ENCODE data around the gene PREP.

The PREP gene

GRCh38 chr6:105380634-105381033 is 22.2 kb downstream of the PREP start:
- Mint-ChIP-seq H3K9me3 (no peaks in the 10 kb centered on the region), H3K4me3 (no peak overlapping the region), H3K27ac (no peak overlapping the region), H3K27me3 (no peaks in the 10 kb centered on the region), H3K36me3 (ENCODE audit: low read depth) (peaks cover 39% of the 10 kb centered on the region), H3K4me1 (ENCODE audit: low read depth) (peaks cover 19% of the 10 kb centered on the region)
- intact Hi-C loops (cut with micrococcal nuclease) = no loop called here

- H3K4me1 Mint-ChIP-seq (ENCODE audit: low read depth) = peaks cover 14% of the 10 kb centered on the region
- H3K27ac Mint-ChIP-seq = no peak overlapping the region
- H3K4me3 Mint-ChIP-seq = no peak overlapping the region
- H3K27me3 Mint-ChIP-seq = no peaks in the 10 kb centered on the region
- intact Hi-C loops (cut with micrococcal nuclease) = no loop called here
- no peaks in the 10 kb centered on the region for H3K9me3 Mint-ChIP-seq
- H3K36me3 Mint-ChIP-seq (ENCODE audit: low read depth) = peaks cover 57% of the 10 kb centered on the region
Observed at GRCh38 chr6:105375797-105376196, 27.1 kb downstream of the PREP start.

- Mint-ChIP-seq H3K36me3 (ENCODE audit: low read depth) (peaks cover 63% of the 10 kb centered on the region), H3K27me3 (no peaks in the 10 kb centered on the region), H3K4me3 (no peak overlapping the region), H3K27ac (no peak overlapping the region), H3K4me1 (ENCODE audit: low read depth) (peaks cover under 1% of the 10 kb centered on the region), H3K9me3 (no peaks in the 10 kb centered on the region)
- intact Hi-C loops (cut with micrococcal nuclease) = no loop called here
Observed at GRCh38 chr6:105374010-105374420, 28.9 kb downstream of the PREP start.

DNA sequence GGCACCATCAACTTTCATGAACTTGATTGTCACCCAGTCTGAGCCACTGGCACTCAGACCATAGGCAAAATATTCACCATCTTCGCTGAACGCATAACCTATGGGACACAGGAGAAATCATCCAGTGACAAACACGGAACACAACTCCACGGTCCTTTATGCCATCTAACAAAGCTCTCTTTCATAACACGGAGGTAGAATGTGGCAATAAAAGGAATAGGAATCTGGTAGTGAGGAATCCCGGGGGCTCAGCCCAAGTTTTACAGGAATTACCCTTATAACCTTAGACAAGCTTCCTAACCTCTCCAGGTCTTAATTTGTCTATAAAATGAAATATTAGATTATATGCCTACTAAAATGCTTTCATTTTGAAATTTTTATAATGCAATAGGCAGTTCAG is 29.4 kb downstream of the PREP start:
- Mint-ChIP-seq H3K27ac (no peak overlapping the region), H3K4me3 (no peak overlapping the region), H3K9me3 (no peaks in the 10 kb centered on the region), H3K27me3 (no peaks in the 10 kb centered on the region), H3K36me3 (ENCODE audit: low read depth) (peaks cover 68% of the 10 kb centered on the region), H3K4me1 (ENCODE audit: low read depth) (no peaks in the 10 kb centered on the region)
- intact Hi-C loops (cut with micrococcal nuclease) = no loop called here

GRCh38 chr6:105372849-105373182 is 30.1 kb downstream of the PREP start:
- intact Hi-C loops (cut with micrococcal nuclease) = no loop called here
- Mint-ChIP-seq H3K27me3 (no peaks in the 10 kb centered on the region), H3K9me3 (no peaks in the 10 kb centered on the region), H3K36me3 (ENCODE audit: low read depth) (peaks cover 68% of the 10 kb centered on the region), H3K27ac (no peak overlapping the region), H3K4me1 (ENCODE audit: low read depth) (no peaks in the 10 kb centered on the region), H3K4me3 (no peak overlapping the region)

- Mint-ChIP-seq H3K27me3 (no peaks in the 10 kb centered on the region), H3K4me3 (no peak overlapping the region), H3K4me1 (ENCODE audit: low read depth) (no peaks in the 10 kb centered on the region), H3K9me3 (no peaks in the 10 kb centered on the region), H3K27ac (no peak overlapping the region), H3K36me3 (ENCODE audit: low read depth) (peaks cover 70% of the 10 kb centered on the region)
- intact Hi-C loops (cut with micrococcal nuclease) = no loop called here
Observed at GRCh38 chr6:105372142-105372848, 30.6 kb downstream of the PREP start.

DNA sequence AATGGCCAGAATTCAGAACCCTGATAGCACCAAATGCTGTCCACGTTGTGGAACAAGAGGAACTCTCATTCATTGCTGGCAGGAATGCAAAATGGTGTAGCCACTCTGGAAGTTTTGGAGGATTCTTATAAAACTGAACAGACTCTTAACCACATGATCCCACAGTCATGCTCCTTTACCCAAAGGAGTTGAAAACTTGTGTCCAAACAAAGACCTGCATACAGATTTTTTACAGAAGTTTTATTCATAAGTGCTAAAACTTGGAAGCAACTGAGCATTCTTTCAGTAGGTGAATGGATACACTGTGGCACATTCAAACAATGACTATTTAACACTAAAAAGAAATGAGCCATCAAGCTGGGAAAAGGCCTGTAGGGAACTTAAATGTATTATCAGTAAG is 32.5 kb downstream of the PREP start:
- Mint-ChIP-seq H3K4me1 (ENCODE audit: low read depth) (no peaks in the 10 kb centered on the region), H3K36me3 (ENCODE audit: low read depth) (peaks cover 81% of the 10 kb centered on the region), H3K9me3 (no peaks in the 10 kb centered on the region), H3K27ac (no peak overlapping the region), H3K4me3 (no peak overlapping the region), H3K27me3 (no peaks in the 10 kb centered on the region)
- intact Hi-C loops (cut with micrococcal nuclease) = no loop called here

DNA sequence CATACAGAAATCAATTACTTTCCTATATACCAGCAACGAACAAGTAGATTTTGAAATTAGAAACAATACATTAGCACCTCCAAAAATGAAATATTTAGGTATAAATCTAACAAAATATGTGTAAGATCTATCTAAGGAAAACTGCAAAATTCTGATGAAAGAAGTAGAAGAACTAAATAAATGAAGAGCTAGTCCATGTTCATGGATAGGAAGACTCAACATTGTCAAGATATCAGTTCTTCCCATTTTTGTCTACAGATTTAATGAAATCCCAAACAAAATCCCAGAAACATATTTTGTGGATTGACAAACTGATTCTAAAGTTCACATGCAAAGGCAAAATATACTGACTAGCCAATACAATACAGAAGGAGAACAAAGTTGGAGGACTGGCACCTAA is 33.7 kb downstream of the PREP start:
- H3K27ac Mint-ChIP-seq = no peak overlapping the region
- peaks cover 87% of the 10 kb centered on the region for H3K36me3 Mint-ChIP-seq (ENCODE audit: low read depth)
- H3K4me3 Mint-ChIP-seq = no peak overlapping the region
- intact Hi-C loops (cut with micrococcal nuclease) = no loop called here
- H3K4me1 Mint-ChIP-seq (ENCODE audit: low read depth) = no peaks in the 10 kb centered on the region
- no peaks in the 10 kb centered on the region for H3K27me3 Mint-ChIP-seq
- H3K9me3 Mint-ChIP-seq = no peaks in the 10 kb centered on the region

- intact Hi-C loops (cut with micrococcal nuclease) = no loop called here
- peaks cover 83% of the 10 kb centered on the region for H3K36me3 Mint-ChIP-seq (ENCODE audit: low read depth)
Observed at GRCh38 chr6:105364243-105364642, 38.6 kb downstream of the PREP start.

GRCh38 chr6:105363100-105363754 is 39.7 kb downstream of the PREP start:
- Mint-ChIP-seq H3K4me1 (ENCODE audit: low read depth) (peaks cover 12% of the 10 kb centered on the region), H3K27ac (no peak overlapping the region), H3K4me3 (no peak overlapping the region), H3K36me3 (ENCODE audit: low read depth) (peaks cover 80% of the 10 kb centered on the region), H3K27me3 (no peaks in the 10 kb centered on the region), H3K9me3 (no peaks in the 10 kb centered on the region)
- intact Hi-C loops (cut with micrococcal nuclease) = no loop called here

More at GRCh38 chr6:105364243-105364642, 38.6 kb downstream of the PREP start:
- H3K4me1 Mint-ChIP-seq (ENCODE audit: low read depth) = peaks cover 8% of the 10 kb centered on the region
- H3K9me3 Mint-ChIP-seq = no peaks in the 10 kb centered on the region
- no peaks in the 10 kb centered on the region for H3K27me3 Mint-ChIP-seq
- no peak overlapping the region for H3K4me3 Mint-ChIP-seq
- H3K27ac Mint-ChIP-seq = no peak overlapping the region

DNA sequence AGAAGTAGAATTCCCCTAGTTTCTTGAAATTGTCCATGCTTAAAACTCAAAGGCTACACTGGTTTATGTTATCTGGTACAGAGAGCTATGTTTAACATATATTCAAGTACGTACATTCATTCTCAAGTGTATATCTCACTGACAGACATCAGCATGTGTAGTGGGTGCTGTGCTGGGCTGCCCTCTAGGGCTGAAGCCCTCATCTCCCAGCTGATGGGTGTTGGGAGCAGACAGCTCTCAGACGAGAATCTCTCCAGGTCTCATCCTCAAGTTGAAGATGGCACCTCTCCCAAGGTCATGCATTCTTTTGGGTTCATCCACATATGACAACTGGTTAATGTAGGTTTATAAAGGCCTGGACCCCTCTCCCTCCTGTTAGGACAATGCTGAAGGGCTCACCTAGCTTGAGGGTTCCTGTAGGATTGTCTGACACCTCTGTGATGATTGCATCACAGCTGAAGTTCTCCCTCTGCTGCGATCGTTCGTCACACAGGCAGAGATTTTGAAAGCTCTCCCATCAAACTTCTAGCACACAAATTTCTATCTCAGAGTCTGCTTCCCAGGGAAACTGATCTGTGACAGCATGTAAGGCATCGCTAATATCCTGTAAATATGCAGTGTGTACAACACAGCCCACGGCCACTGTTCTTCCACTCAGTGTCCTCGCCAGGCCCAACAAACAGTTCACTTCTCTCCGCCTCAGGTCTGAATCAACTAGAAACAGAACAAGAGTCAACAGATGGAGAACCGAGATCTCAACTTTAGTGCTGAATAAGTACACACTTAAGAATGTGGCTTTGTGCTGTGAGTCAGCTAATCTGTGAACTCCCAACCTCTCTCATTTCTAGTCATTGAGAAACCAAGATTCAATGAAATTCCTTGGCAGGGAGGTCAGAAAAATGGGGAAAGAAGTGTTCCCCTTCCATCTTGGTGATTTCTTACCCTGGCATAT is 43.2 kb downstream of the PREP start:
- intact Hi-C loops (cut with micrococcal nuclease) = no loop called here
- Mint-ChIP-seq H3K27ac (no peak overlapping the region), H3K36me3 (ENCODE audit: low read depth) (peaks cover 76% of the 10 kb centered on the region), H3K9me3 (no peaks in the 10 kb centered on the region), H3K4me3 (no peak overlapping the region), H3K27me3 (no peaks in the 10 kb centered on the region), H3K4me1 (ENCODE audit: low read depth) (peaks cover 12% of the 10 kb centered on the region)

- H3K36me3 Mint-ChIP-seq (ENCODE audit: low read depth) = peaks cover 65% of the 10 kb centered on the region
- no peak overlapping the region for H3K27ac Mint-ChIP-seq
- intact Hi-C loops (cut with micrococcal nuclease) = no loop called here
- H3K9me3 Mint-ChIP-seq = no peaks in the 10 kb centered on the region
- H3K4me1 Mint-ChIP-seq (ENCODE audit: low read depth) = peaks cover 12% of the 10 kb centered on the region
- no peak overlapping the region for H3K4me3 Mint-ChIP-seq
- H3K27me3 Mint-ChIP-seq = no peaks in the 10 kb centered on the region
Observed at GRCh38 chr6:105357165-105357564, 45.7 kb downstream of the PREP start.

GRCh38 chr6:105352037-105352617 is 50.8 kb downstream of the PREP start:
- Mint-ChIP-seq H3K36me3 (ENCODE audit: low read depth) (peaks cover 76% of the 10 kb centered on the region), H3K9me3 (no peaks in the 10 kb centered on the region), H3K27ac (no peak overlapping the region), H3K4me3 (no peak overlapping the region), H3K4me1 (ENCODE audit: low read depth) (no peaks in the 10 kb centered on the region), H3K27me3 (no peaks in the 10 kb centered on the region)
- intact Hi-C loops (cut with micrococcal nuclease) = no loop called here

DNA sequence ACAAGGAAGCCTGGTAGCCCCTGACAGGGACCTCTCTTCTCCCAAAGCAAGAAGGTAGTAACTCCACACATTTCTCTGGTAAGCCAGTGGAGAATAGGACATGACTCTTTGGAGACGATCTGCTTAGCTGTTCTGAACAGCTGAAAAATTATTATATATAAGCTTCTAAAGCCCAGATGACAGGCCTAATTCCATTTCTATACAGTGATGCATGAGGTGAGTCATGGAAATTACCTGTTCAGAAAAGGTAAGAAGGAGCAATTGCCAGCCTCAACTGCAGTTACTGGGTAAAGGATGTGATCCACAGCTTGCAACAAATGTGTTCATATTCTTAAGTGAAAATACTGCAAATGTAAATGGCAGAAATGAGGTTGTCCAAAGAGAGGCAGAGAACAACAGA is 54.0 kb downstream of the PREP start:
- Mint-ChIP-seq H3K36me3 (ENCODE audit: low read depth) (peaks cover 75% of the 10 kb centered on the region), H3K4me3 (no peak overlapping the region), H3K9me3 (no peaks in the 10 kb centered on the region), H3K4me1 (ENCODE audit: low read depth) (no peaks in the 10 kb centered on the region), H3K27ac (no peak overlapping the region), H3K27me3 (no peaks in the 10 kb centered on the region)
- intact Hi-C loops (cut with micrococcal nuclease) = no loop called here

Measured in dendritic cell treated with granulocyte-macrophage colony-stimulating factor and Interleukin-4, amounts not matched to agents 40 ng/mL and 50 ng/mL, for 4 days (primary cell).